C4-2B (cell line): ENCODE measurements around the gene LMO4.

Source experiments
- H3K27ac ChIP-seq: fragments of 450-650 bp; 2 replicates; pipeline ENCODE4 v1.5.1; 2017
- CTCF ChIP-seq: fragments of 450-650 bp; conservative IDR thresholded peaks from 2 replicates; pipeline ENCODE4 v1.5.1; 2017; ENCODE audit warnings: mild to moderate bottlenecking
- ZFX ChIP-seq: fragments of 450-650 bp; IDR thresholded peaks from 2 replicates; pipeline ENCODE4 v1.6.1; 2017

Gene LMO4

GRCh38 chr1:87335175-87335884 is 6.7 kb downstream of the LMO4 start:
- TF ChIP-seq CTCF, result peak; percentile 51
- TF ChIP-seq ZFX, result 0 out of 2 replicates have a peak, but pooled peaks have one; percentile 36
- peak overlapping the region; percentile 77 for H3K27ac ChIP-seq

- no peak for TF ChIP-seq CTCF
- TF ChIP-seq ZFX, result no peak
- no peak overlapping the region for H3K27ac ChIP-seq
Observed at GRCh38 chr1:87336623-87337067, 8.0 kb downstream of the LMO4 start.

GRCh38 chr1:87337606-87338005 is 8.9 kb downstream of the LMO4 start:
- TF ChIP-seq CTCF (no peak), ZFX (no peak)

GRCh38 chr1:87338566-87338965 is 9.9 kb downstream of the LMO4 start:
- TF ChIP-seq CTCF (no peak), ZFX (no peak)
- no peak overlapping the region for H3K27ac ChIP-seq

More at GRCh38 chr1:87337606-87338005, 8.9 kb downstream of the LMO4 start:
- H3K27ac ChIP-seq, result no peak overlapping the region

GRCh38 chr1:87344231-87344630 is 15.6 kb downstream of the LMO4 start:
- TF ChIP-seq ZFX, result no peak
- TF ChIP-seq CTCF, result no peak
- H3K27ac ChIP-seq, result no peak overlapping the region

GRCh38 chr1:87346130-87346814 is 17.6 kb downstream of the LMO4 start:
- no peak overlapping the region for H3K27ac ChIP-seq
- no peak for TF ChIP-seq ZFX
- no peak for TF ChIP-seq CTCF

- TF ChIP-seq CTCF, result no peak
- no peak for TF ChIP-seq ZFX
- no peak overlapping the region for H3K27ac ChIP-seq
Observed at GRCh38 chr1:87348341-87349019, 19.8 kb downstream of the LMO4 start.
